GM21423 (cell line): ENCODE results near the gene TBRG4.

Experiments
- ATAC-seq: cut with Tn5 transposase; IDR thresholded peaks from one replicate; pipeline ENCODE4 v1.9.1; 2021; ENCODE audit warnings: mild to moderate bottlenecking, moderate library complexity; ENCODE audit not compliant: unreplicated experiment

TBRG4 gene

GRCh38 chr7:45075871-45076796 lies 35.4 kb downstream of the TBRG4 start:
- ATAC-seq, result no peak

- ATAC-seq, result no peak
These were observed 36.2 kb downstream of the TBRG4 start for GRCh38 chr7:45075355-45075644.

GRCh38 chr7:45074528-45075354 lies 36.8 kb downstream of the TBRG4 start:
- no peak for ATAC-seq

- no peak for ATAC-seq
These were observed 37.5 kb downstream of the TBRG4 start for GRCh38 chr7:45073786-45074527.

- no peak for ATAC-seq
These were observed 38.3 kb downstream of the TBRG4 start for GRCh38 chr7:45073031-45073785.

- ATAC-seq, result no peak
These were observed 39.1 kb downstream of the TBRG4 start for GRCh38 chr7:45072131-45073030.

GRCh38 chr7:45071528-45071927 lies 40.0 kb downstream of the TBRG4 start:
- no peak for ATAC-seq

- no peak for ATAC-seq
These were observed 41.2 kb downstream of the TBRG4 start for GRCh38 chr7:45070254-45070642.

GRCh38 chr7:45069444-45070253 lies 41.8 kb downstream of the TBRG4 start:
- ATAC-seq, result no peak

- ATAC-seq, result no peak
These were observed 43.1 kb downstream of the TBRG4 start for GRCh38 chr7:45068236-45069023.

GRCh38 chr7:45067582-45067981 lies 43.9 kb downstream of the TBRG4 start:
- ATAC-seq, result no peak

GRCh38 chr7:45066409-45066808 lies 45.1 kb downstream of the TBRG4 start:
- ATAC-seq, result no peak

GRCh38 chr7:45065031-45065995 lies 46.2 kb downstream of the TBRG4 start:
- ATAC-seq, result no peak

- ATAC-seq, result no peak
These were observed 47.3 kb downstream of the TBRG4 start for GRCh38 chr7:45064047-45064725.

- no peak for ATAC-seq
These were observed 49.6 kb downstream of the TBRG4 start for GRCh38 chr7:45061806-45062425.

- no peak for ATAC-seq
These were observed 50.1 kb downstream of the TBRG4 start for GRCh38 chr7:45061352-45061751.
